Lower lobe of right lung (tissue), 2 donors: ENCODE measurements around the gene ZNF445. TPM values are rescaled to one million over a fixed set of nuclear protein-coding genes. Genes with fewer than 3 reads are reported as not detected.

Experiments used
- ATAC-seq, 2 donors: fragments of 200-7000 bp; cut with Tn5 transposase; one replicate each; pipeline ENCODE4 v1.9.1; 2020 to 2022; ENCODE audit warnings: mild to moderate bottlenecking in 2 of 2, moderate library complexity in 2 of 2
- DNase-seq: peaks from one replicate; pipeline ENCODE4 v3.0.0-alpha.2; 2020
- H3K27ac ChIP-seq: fragments of 200-600 bp; one replicate; pipeline ENCODE4 v1.8.0; 2022
- H3K27me3 ChIP-seq: fragments of 200-600 bp; one replicate; pipeline ENCODE4 v1.8.0; 2022; ENCODE audit warnings: low read depth
- H3K36me3 ChIP-seq: fragments of 200-600 bp; one replicate; pipeline ENCODE4 v1.8.0; 2022; ENCODE audit warnings: mild to moderate bottlenecking
- H3K4me1 ChIP-seq: fragments of 200-600 bp; one replicate; pipeline ENCODE4 v1.8.0; 2022
- H3K4me3 ChIP-seq: fragments of 200-600 bp; one replicate; pipeline ENCODE4 v1.8.0; 2022; ENCODE audit warnings: mild to moderate bottlenecking
- H3K9me3 ChIP-seq: fragments of 200-600 bp; one replicate; pipeline ENCODE4 v1.8.0; 2022
- intact Hi-C: fragments of 100-400 bp; cut with DNase I; formaldehyde crosslinking; loops from one replicate; pipeline ENCODE4 v1.11.0; 2022
- total RNA-seq: library from RNA; stranded (reverse); fragmentation: NEBNext Ultra II Directional; extraction: Animal tissue kit (Norgen Biotek cat#: 25700); gene quantifications from one replicate; pipeline ENCODE4 v1.2.1, GENCODE V29; 2021
- TF ChIP-seq, protein P1 (sequence below): fragments of 200-600 bp; IDR thresholded peaks from one replicate; pipeline ENCODE4 v1.8.0; 2022; ENCODE audit warnings: antibody characterized with exemption, mild to moderate bottlenecking
- donor health status: DM: no; HTN: yes; CAD: no; lungs with severe emphysema.

The ZNF445 gene
- total RNA-seq, 1 donor from 2014 or later: 21.1 TPM

DNA sequence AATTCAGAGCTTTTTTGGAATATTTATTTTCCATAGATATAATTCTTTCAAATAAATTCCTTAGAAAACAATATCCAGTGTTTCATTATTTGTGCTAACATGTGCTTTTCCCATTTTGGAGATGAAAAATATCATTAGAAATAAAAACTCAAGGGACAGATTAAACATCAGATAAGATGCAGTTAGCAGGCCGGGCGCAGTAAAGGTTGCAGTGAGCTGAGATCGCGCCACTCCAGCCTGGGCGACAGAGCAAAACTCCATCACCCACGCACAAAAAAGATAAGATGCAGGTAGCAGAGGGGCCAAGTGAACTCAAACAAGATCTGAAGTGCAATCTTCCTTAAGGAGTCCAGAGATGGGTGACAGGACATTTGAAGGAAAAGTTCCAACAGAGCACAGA lies 48.0 kb downstream of the ZNF445 start:
- no peaks in the 10 kb centered on the region for H3K27me3 ChIP-seq
- H3K36me3 ChIP-seq: no peaks in the 10 kb centered on the region
- H3K9me3 ChIP-seq: no peaks in the 10 kb centered on the region
- TF ChIP-seq, protein P1, sequence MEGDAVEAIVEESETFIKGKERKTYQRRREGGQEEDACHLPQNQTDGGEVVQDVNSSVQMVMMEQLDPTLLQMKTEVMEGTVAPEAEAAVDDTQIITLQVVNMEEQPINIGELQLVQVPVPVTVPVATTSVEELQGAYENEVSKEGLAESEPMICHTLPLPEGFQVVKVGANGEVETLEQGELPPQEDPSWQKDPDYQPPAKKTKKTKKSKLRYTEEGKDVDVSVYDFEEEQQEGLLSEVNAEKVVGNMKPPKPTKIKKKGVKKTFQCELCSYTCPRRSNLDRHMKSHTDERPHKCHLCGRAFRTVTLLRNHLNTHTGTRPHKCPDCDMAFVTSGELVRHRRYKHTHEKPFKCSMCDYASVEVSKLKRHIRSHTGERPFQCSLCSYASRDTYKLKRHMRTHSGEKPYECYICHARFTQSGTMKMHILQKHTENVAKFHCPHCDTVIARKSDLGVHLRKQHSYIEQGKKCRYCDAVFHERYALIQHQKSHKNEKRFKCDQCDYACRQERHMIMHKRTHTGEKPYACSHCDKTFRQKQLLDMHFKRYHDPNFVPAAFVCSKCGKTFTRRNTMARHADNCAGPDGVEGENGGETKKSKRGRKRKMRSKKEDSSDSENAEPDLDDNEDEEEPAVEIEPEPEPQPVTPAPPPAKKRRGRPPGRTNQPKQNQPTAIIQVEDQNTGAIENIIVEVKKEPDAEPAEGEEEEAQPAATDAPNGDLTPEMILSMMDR: no peak
- no peak for DNase-seq
- no peak for ATAC-seq
- H3K4me1 ChIP-seq: no peaks in the 10 kb centered on the region
- no peak overlapping the region for H3K27ac ChIP-seq
- intact Hi-C loops: no loop called here
- no peak overlapping the region for H3K4me3 ChIP-seq

DNA sequence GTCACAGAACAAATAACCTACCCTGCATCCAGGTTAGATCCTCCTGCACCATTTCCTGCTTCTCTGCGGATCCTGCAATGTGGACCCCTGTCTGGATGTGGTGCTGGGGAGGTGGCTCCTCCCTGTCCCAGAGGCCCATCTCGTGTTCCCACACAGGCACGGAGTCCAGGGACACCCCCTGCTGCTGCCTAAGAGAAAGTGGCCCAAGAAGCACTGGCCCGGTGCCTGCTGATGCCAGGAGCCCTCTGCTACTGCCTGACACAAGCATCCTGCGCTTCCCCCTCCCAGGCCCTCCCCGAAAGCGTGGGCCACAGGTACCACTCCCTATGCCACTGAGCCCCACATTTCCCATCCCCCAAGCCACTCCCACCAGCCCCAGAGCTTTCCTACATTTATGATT lies 48.6 kb downstream of the ZNF445 start:
- H3K9me3 ChIP-seq: no peaks in the 10 kb centered on the region
- TF ChIP-seq, protein P1: no peak
- H3K36me3 ChIP-seq: no peaks in the 10 kb centered on the region
- DNase-seq (no peak), ATAC-seq (no peak)
- intact Hi-C loops: no loop called here
- no peaks in the 10 kb centered on the region for H3K4me1 ChIP-seq
- no peaks in the 10 kb centered on the region for H3K27me3 ChIP-seq
- H3K27ac ChIP-seq: no peak overlapping the region
- H3K4me3 ChIP-seq: no peak overlapping the region

DNA sequence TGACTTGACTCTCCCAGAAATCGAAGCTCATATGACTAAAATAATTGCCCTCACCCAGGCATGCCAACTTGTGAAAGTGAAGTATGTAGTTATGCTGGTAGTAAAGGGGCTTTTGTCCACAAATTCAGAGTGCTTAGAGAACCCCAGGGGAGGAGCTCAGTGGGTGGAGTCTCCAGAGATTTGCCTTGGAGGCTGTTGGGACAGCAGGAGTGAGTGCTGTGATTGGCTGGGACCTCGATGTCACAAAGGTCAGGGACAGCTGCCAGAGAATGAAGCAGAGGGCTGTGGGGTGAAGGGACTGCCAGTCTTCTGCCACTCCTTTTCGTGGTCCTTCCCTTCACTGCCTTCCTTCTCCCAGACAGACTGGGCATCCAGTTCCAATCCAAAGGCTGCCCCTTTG lies 49.8 kb downstream of the ZNF445 start:
- Histone ChIP-seq H3K36me3 (no peaks in the 10 kb centered on the region), H3K4me1 (no peaks in the 10 kb centered on the region), H3K4me3 (no peak overlapping the region), H3K27me3 (no peaks in the 10 kb centered on the region), H3K9me3 (no peaks in the 10 kb centered on the region), H3K27ac (no peak overlapping the region)
- intact Hi-C loops: no loop called here
- ATAC-seq: no peak
- TF ChIP-seq, protein P1: no peak
- no peak for DNase-seq

DNA sequence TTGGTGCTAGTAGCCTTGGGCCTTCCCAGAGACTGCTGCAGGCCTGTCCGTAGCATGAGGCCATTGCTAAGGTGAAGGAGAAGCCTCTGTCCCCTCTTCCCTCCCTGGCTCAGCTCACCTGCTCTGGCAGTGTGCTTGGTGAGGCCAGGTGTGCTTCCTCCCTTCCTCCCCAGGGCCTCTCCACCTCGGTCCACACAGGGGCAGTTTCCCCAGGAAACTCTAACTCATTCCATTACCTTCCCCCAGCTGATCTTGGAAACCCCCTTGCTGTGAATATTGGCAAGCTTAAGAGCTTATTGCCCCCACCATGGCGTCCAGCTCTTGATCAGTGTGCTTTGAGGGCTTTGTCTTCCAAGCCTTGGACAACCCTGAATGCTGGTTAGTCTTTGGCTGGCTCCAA lies 52.7 kb downstream of the ZNF445 start:
- TF ChIP-seq, protein P1: no peak
- H3K4me3 ChIP-seq: no peak overlapping the region
- no peak overlapping the region for H3K27ac ChIP-seq
- H3K4me1 ChIP-seq: no peaks in the 10 kb centered on the region
- no peaks in the 10 kb centered on the region for H3K36me3 ChIP-seq
- no peaks in the 10 kb centered on the region for H3K9me3 ChIP-seq
- intact Hi-C loops: no loop called here
- H3K27me3 ChIP-seq: no peaks in the 10 kb centered on the region
- DNase-seq (no peak), ATAC-seq (no peak)

DNA sequence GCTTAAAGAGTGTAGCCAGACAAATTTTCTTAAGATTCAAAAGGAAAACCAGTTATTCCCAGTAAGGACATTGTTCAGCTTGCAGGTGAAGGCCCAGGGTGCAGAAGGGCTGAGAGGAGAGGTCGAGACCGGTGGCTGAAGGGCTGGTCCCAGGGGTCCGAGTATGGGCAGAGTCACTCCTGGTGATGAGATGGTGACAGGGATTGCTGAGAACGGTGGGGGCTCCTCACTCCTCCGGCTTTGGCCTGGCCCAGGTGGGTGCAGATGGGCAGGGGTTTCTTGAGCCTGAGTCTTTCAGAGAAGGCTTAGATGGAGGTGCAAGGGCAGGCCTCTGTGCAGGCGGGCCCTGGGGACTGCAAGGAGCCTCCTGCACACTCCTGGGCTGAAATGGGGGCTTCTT lies 56.2 kb downstream of the ZNF445 start:
- H3K4me1 ChIP-seq: no peaks in the 10 kb centered on the region
- intact Hi-C loops: no loop called here
- TF ChIP-seq, protein P1: no peak
- ATAC-seq (no peak), DNase-seq (no peak)
- no peaks in the 10 kb centered on the region for H3K27me3 ChIP-seq
- H3K27ac ChIP-seq: no peak overlapping the region
- no peak overlapping the region for H3K4me3 ChIP-seq
- H3K9me3 ChIP-seq: no peaks in the 10 kb centered on the region
- H3K36me3 ChIP-seq: no peaks in the 10 kb centered on the region

DNA sequence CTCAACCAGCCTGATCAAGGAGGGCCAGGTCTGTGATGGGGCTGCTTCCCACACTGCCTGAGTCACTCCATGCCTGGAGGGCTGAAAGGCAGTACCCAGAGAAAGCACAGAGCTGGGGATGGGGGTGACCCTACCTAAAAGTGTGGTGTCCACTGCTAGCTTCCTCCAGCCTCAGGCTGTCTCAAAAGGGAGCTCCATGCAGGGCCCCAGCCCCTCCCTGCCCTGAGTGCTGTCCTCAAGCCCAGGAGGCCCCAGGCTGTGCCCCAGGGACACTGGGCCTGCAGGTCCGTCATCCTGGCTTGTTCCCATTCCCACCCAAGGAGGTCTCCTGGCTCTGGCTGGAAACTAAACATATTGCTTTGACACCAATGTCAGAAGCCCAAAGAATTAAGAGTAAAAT lies 56.8 kb downstream of the ZNF445 start:
- intact Hi-C loops: no loop called here
- DNase-seq: no peak
- Histone ChIP-seq H3K9me3 (no peaks in the 10 kb centered on the region), H3K27me3 (no peaks in the 10 kb centered on the region), H3K4me3 (no peak overlapping the region), H3K4me1 (no peaks in the 10 kb centered on the region), H3K36me3 (no peaks in the 10 kb centered on the region), H3K27ac (no peak overlapping the region)
- TF ChIP-seq, protein P1: no peak
- peak in 1 of 2 donors; percentile 12 for ATAC-seq
